HUDEP-2 (cell line): ENCODE measurements around the gene RDH13.

ENCODE experiments used
- DNase-seq, 76 experiments: peaks; one replicate each; lab custom pipeline; 2025; ENCODE audit not compliant: unreplicated experiment in 76 of 76; lab: John Stamatoyannopoulos, UW

RDH13 gene

DNA sequence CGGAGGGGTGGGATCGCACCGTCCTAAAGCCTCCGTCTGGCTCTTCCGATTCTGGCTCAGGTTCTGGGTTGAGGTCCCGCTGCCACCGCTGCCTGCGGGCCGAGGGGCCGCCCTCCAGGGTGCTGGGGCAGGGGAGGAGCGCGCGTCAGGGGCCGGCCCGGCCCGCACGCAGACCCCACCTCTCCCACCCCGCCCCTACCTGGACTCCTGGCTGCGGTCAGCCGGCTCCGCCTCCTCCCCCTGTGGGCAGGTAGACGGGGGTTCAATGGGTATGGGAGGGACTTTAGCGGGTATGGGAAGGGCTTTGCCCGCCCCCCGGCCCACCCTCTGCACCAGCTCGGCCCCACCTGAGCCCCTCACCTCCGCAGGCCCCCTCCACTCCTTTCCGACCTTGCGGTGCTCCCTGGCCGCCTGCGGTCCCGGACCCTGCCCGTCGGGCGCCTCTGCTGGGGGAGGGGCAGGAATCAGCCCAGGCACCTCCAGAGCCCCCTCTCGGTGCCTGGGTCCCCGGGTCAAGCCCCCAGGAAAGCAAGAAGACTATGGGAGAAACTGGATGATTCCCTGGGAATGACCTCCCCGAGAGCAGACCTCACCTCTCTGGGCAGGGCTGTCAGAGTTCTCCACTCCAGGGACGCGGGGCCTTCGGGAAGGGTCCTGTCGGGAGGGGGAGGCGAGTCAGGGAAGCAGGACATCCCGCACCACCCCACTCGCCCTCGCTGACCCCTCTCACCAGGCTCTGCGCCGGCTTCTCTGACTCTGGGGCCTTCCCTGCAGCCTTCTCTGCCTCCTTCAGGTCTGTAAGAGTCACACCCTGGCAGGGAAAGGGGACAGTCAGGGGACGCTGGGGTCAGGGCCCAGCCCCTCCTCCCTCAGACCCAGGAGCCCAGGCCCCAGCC, 29.7 kb upstream of the RDH13 start:
- DNase-seq: no peak

DNA sequence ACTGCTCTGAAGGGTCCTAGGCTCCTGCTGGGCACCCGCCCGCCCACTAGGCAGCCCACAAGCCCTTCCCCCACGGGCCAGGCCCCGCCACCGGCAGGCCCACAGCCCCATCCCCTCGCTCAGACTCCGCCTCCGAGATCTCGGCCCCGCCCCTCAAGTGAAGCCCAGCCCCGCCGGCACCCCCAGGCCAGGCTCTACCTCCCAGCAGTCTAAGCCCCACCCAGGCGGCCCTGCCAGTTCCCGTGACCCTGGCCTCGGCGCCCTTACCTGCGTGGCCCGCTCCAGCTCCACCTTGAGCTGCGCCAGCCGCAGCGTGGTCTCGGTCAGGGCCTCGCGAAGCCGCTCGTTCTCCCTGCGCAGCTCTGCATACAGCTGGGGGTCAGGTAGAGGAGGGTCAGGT, 29.0 kb upstream of the RDH13 start:
- DNase-seq: no peak

DNA sequence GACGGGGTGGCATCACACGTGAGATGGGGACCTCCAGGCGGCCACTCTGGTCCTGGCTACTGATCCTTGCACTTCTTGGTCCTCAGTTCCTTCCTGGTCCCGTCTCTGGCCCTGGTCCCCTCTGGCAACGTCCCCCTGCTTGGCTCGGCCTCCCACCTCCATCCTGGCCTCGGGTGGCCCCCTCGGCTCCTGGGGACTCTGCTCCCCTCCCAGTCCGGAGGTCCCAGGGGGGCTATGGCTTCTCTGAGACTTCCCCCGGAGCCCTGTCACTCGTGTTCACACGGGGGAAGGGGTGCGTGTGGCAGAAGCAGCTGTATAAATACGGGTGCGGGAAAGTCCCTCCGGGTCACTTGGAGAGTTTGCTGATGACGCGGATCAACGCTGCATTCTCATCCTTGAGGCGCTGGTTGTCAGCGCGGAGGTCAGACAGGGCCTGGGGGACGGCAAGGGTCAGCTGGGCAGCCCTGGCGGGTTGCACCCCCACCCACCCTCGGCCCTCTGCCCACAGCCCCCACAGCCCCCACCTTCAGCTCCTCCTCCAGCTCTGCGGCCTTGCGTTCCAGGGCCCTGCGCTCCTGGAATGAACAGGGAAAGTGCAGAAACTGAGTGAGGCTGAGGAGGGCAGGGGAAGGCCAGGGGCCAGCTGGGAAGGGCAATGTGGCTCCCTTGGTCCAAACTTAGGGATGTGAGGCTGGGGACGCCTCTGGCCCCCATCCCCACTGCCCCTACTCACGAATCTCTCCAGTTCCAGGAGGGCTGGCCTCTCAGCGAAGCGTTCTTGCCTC, 28.4 kb upstream of the RDH13 start:
- no peak for DNase-seq

DNA sequence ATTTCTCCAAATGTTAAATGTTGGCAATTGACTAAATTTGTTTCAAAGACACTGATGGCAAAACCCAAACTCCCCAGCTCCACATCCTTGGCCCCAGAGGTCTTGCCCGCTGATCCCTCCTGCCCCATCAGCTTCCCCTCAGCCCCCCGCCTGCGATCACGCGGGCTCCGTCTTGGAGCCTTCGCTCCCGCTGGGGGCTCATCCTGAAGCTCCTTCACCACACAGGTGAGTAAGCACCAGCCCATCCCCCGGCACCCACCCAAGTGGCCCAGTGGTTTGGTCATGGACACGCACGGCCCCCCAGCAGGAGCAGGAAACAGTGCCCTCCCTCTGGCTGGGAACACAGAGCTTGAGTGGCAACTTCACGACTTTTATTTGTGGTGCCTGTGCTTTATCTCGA, 27.6 kb upstream of the RDH13 start:
- DNase-seq: no peak

DNA sequence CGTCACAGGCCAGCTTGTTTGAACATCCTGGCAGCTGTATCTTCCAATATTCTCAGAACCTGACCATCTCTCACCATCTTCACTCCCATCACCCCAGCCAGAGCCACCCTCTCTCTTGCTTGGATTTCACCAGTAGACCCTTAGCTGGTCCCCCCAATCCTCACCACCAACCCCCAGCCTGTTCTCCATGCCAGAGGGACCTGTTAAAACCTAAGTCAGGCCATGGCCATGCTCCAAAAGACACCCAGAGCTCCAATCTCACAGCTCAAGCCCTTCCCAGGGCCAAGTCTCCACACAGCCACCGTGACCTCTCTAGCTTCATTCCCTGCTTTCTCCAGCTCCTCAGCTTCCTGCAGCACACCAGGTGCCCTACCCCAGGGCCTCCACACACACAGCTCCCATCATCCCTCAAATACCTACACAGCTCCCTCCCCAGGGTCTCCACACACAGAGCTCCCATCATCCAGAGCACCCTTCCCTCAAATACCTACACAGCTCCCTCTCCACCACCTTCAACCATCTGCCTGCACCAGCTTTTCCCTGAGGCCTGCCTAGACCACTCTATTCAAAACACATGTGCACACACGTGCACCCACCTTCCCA, 26.5 kb upstream of the RDH13 start:
- no peak for DNase-seq

DNA sequence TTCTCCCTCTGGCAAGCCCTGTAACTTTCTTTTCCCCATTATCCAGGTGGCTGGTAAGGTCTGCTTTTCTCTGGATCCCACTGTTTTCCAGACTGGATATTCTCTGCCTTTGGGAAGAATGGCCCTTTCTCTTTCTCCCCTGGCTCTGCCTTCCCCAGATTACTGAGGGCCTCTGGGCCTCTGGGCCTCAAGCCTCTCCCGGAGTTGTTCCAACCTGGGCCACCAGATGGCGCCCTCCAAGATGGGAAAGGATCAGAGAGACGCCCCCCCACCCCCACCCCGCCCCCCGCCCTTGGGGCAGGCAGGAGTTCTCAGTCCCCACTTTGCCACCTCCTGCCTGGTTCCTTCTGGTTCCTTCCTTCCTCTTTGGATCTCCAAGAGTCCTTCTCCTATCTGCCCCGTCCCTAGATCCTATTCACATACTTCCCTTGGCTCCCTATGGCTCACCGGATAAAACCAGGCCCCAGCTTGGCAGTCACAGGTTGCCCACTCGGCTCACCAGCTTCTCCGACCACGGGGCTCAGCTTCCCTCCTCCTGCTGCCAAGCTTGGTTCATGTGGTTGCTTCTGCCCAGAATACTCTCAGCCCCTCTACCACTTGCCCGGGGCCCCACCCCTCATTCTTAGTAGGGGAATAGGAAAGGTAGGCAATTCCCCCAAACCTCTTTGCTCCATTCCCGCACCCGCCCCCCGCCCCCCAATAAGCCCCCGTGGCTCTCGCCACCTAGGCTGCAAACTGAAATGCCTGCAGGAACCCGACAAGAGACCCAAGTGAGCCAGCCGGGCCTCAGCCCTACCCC, 25.8 kb upstream of the RDH13 start:
- DNase-seq: peak in 70 of 76 experiments; percentile 23 to 94 (median 72)

DNA sequence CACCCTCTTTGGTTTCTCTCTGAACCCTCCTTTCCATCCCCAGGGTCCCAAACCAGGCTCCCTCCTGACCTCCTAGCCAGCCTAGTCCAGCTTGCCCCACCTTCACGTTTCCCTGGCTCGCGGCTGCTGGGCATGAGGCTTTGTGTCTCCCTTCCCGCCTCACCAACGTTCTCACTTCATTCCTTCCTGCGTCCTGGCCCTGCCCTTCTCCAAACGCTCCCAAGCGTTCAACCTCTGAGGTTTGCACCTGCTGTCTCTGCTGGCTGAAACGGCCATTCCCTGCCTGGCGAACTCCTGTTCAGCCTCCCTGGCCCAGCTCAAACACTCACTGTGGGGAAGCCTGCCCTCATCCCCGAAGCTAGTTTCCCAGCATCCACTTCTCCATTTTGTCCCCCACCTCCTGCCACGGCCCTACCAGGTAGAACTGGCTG, 25.1 kb upstream of the RDH13 start:
- DNase-seq: no peak

DNA sequence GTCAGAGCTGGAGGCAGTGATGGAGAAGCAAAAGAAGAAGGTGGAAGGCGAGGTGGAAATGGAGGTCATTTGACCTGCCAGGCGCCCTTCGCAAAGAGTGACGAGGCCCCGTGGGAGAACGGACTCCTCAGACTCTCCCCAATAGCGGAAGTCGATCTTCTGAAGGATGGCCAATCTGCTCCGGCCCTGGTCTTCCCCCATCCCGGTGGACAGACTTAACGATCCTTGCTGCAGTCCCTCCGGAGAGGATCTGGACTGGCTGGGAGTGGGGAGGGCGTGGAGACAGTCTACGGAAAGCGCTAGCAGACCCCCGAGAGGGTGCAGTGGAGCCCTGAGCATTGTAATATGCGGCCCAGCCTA, 24.6 kb upstream of the RDH13 start:
- DNase-seq: no peak

DNA sequence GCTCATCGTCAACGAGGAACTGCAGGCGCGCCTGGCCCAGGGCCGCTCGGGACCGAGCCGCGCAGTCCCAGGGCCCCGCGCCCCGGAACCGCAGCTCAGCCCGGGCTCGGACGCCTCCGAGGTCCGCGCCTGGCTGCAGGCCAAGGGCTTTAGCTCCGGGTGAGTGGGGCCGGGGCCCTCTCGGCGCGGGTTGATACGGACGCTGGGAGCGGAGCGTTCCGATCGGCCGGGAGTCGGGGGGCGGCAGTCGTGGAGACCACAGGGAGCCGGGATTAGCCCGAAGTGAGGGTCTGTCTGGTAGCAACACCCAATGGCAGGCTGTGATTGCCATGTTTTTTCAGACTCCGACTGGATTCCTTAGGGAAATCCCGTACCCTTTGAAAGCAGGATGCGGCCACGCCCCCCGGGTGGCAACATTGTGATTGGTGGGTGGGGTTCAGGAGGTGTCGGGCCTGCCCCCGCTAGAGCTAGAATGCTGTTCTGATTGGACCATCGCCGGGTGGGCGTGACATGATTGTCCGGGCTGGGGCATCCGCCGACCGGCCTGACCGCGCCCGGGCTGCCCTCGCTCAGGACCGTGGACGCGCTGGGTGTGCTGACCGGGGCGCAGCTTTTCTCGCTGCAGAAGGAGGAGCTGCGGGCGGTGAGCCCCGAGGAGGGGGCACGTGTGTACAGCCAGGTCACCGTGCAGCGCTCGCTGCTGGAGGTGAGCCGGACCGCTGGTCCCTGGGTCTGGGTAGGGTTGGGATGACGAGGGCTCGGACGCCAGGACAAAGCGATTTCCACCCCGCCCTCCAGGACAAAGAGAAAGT, 24.0 kb upstream of the RDH13 start:
- peak in 2 of 76 experiments; percentile 29 to 35 for DNase-seq

DNA sequence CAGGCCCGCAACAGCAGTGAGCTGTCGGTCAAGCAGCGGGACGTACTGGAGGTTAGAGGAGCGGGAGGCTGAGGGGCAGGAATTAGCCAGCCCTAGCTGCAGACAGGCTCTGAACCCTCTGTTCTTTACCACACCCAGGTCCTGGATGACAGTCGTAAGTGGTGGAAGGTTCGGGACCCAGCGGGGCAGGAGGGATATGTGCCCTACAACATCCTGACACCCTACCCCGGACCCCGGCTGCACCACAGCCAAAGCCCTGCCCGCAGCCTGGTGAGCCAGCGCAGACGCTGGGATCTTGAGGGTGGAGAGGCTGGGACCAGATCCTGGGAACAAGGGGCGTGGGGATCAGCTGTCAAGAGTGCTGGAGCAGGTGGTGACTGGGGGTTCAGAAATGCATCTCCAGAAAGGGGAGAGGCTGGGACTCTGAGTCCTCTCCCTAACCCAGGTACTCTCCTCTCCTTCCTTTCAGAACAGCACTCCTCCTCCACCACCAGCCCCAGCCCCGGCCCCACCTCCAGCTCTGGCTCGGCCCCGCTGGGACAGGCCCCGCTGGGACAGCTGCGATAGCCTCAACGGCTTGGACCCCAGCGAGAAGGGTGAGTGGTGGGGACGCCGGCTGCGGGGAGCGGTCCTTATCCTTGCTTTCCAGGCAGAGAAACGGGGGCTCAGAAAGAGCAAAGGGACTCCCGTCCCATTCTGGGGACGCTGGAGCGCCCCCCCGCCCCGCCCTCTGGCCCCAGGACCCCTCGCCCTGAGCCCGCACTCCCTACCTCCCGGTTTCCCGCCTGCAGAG, 23.2 kb upstream of the RDH13 start:
- DNase-seq: no peak

DNA sequence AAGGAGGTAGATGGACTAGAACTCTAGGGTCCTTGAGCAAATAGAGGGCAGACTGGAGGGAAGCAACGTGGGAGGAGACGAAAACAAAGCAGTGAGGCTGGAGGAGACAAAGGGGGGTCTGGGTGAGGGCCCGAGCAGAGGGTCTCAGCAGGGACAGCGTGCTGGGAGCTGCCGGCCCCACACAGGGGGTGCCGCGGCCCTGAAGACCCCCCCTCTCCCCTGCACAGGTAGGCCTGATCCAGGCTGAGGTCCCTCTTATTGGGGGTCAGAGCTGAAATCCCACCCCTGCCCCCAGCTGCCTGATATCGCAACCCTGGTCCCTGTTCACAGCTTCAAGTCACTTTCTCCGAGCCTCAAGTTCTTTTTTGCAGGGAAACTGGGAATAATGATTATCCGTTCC, 21.5 kb upstream of the RDH13 start:
- no peak for DNase-seq

DNA sequence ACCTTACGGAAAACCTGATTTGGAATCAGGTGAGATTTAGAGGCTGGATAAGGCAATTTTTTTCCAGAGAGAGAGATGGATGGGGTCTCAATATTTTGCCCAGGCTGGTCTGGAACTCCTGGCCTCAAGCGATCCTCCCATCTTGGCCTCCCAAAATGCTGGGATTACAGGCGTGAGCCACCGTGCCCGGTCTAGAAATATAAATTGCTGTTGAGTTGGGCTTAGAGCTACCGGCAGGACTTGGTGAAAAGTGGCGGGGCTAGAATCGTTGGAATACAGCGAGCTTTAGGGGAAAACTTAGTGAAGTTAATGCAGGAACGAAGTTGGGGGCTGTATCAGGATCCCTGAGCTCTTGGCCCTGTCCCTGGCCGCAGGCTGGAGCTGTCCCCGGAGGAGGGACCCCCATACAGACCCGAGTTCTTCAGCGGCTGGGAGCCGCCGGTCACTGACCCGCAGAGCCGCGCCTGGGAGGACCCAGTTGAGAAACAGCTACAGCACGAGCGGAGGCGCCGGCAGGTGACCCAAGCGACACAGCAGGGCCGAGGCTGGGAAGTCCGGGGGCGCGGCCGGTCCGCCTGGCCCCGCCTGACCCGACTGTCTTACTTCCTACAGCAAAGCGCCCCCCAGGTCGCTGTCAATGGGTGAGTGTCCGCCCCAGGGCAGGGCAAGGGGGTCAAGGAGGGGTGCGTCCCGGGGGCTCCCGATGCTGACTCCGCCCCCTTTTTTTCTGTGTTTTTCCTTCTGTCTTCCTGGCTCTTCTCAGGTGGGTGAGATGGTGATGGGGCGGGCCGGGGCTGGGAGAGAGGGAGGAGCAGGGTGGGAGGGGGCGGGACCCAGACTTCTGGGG, 20.3 kb upstream of the RDH13 start:
- no peak for DNase-seq

DNA sequence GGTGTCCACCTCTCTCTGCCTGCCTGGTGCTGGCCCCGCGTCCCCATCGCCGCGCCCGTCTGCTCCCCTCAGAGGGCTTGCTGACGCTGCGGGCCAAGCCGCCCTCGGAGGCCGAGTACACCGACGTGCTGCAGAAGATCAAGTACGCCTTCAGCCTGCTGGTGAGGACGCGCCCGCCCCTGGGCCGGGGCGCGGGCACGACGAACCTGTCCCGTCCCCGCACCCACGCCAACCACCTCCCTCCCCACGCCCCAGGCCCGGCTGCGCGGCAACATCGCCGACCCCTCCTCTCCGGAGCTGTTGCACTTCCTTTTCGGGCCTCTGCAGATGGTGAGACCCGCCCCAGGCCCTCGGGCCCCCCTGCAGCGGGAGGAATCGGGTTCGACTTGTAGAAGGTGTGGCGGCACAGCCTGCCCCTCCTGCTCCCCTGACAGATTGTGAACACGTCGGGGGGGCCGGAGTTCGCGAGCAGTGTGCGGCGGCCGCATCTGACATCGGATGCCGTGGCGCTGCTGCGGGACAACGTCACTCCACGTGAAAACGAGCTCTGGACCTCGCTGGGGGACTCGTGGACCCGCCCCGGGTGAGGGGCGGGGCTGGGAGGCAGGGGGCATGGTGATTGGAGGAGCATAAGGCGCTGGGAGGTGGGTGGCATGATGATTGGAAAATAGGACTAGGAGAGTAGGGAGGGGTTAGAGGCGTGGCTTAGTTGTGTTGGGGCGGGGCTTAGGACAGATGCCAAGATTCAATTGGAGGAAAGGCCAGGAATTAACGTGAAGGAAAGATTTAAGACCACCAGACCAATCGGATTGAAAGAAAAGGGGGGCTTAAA, 19.3 kb upstream of the RDH13 start:
- DNase-seq: peak in 62 of 76 experiments; percentile 10 to 89 (median 68)

DNA sequence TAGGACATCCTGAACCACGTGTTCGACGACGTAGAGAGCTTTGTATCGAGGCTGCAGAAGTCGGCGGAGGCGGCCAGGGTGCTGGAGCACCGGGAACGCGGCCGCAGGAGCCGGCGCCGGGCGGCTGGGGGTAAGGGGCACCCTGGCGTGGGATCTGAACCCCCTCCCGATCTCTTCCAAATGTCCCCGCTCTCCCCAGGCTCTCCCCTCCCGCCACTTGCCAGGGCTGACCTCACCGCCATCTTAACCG, 18.7 kb upstream of the RDH13 start:
- peak in 2 of 76 experiments; percentile 68 to 82 for DNase-seq

DNA sequence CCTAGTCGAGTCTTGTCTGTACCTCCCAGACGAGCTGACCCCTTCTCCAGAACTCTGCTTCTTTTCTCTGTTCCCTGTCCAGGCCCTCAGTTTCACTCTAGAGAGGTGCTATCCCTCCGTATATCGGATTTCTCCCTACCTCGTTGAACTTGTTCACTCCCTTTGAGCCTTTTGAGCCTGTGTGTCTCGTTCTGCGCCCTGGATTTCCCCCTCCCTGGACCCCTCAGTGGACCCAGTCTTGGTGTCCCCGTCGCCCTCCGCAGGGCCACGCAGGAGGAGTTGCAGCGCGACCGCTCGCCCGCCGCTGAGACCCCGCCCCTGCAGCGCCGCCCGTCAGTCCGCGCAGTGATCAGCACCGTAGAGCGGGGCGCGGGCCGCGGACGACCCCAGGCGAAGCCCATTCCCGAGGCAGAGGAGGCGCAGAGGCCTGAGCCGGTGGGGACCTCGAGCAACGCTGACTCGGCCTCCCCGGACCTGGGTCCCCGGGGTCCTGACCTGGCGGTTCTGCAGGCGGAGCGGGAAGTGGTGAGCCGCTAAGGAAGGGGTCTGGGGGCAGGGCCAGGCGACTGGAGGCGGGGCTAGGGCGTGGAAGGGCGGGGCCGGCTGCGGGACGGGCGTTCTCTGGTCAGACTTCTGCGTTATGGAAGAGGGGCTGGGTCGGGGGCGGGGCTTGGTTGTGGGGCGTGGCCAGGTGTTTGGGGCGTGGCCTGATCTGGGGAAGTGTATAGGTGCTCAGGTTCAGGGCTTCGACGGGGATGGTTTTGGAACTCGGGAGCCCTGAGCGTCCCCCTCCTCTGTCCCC, 18.2 kb upstream of the RDH13 start:
- peak in 75 of 76 experiments; percentile 34 to 100 (median 93) for DNase-seq

DNA sequence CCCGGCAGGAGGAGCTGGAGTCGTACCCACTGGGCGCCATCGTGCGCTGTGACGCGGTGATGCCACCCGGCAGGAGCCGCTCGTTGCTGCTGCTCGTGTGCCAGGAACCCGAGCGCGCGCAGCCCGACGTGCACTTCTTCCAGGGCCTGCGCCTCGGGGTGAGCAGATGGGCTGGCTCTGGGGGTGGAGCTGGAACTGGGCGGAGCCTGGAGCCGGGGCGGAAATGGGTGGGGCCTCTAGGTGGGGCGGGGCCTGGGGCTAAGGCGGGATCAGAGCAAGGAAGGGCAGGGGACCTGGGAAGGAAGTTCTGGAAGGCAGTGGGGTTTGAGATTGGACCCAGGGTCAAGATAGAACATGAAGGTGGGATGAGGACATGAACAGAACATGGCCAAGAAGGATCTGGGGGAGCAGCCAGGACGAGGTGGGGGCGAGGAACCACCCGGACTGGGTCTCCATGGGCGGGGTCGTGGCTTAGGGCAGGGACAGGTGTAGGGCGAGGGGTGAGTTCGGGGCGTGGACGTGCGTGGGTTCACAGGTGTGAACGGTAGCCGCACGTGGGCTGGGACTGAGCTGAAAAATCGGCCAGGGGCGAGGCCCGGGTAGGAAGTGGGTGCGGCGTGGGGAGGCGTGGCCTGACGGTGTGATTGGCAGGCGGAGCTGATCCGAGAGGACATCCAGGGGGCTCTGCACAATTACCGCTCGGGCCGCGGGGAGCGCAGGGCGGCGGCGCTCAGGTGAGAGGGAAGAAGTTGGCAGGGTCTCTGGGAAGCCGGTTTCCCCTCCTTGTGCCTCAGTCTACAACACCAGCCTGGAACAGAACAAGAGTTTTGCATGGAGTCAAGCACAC, 17.4 kb upstream of the RDH13 start:
- peak in 75 of 76 experiments; percentile 41 to 98 (median 92) for DNase-seq
